ENCODE data around the gene TGIF2. TPM values are rescaled to one million over a fixed set of nuclear protein-coding genes. Genes with fewer than 3 reads are reported as not detected.

TGIF2 gene
- total RNA-seq, 4 donors from 2014 or later: 1.4 to 3.9 (median 1.4) TPM

- intact Hi-C loops (cut with DNase I; ENCODE audit: low total_unique reads): no loop called here
- Histone ChIP-seq H3K4me1 (peaks cover 4 to 7% of the 10 kb centered on the region in 2 donors), H3K36me3 (no peaks in the 10 kb centered on the region), H3K4me3 (no peak overlapping the region), H3K9me3 (no peaks in the 10 kb centered on the region), H3K27me3 (peaks cover 0 to 6% (median 4%) of the 10 kb centered on the region in 3 donors), H3K27ac (peak overlapping the region; percentile 40 to 73 (median 59))
- ATAC-seq (peak in 1 of 2 donors; percentile 5), DNase-seq (no peak)
- TF ChIP-seq POLR2A (IDR thresholded peaks at IDR 0.05) (no peak), CTCF (IDR thresholded peaks at IDR 0.05 in 4 of 5, conservative IDR thresholded peaks at IDR 0.05 in 1 of 5) (no peak)
- in situ Hi-C loops (cut with MboI; ENCODE audit: low sequenced_read_pairs in 4 of 4): no loop called here
Measured at GRCh38 chr20:36538026-36538722, 35.2 kb upstream of the TGIF2 start.

GRCh38 chr20:36540551-36541211 is 32.7 kb upstream of the TGIF2 start:
- intact Hi-C loops (cut with DNase I; ENCODE audit: low total_unique reads) (no loop called here), in situ Hi-C loops (cut with MboI; ENCODE audit: low sequenced_read_pairs in 4 of 4) (no loop called here)
- ATAC-seq (no peak), DNase-seq (no peak)
- H3K36me3 ChIP-seq: no peaks in the 10 kb centered on the region
- H3K4me1 ChIP-seq: peaks cover 9 to 14% of the 10 kb centered on the region in 2 donors
- H3K9me3 ChIP-seq: no peaks in the 10 kb centered on the region
- TF ChIP-seq CTCF (IDR thresholded peaks at IDR 0.05 in 4 of 5, conservative IDR thresholded peaks at IDR 0.05 in 1 of 5) (no peak), POLR2A (IDR thresholded peaks at IDR 0.05) (no peak)
- H3K27me3 ChIP-seq: peaks cover 0 to 6% (median 4%) of the 10 kb centered on the region in 3 donors
- peak overlapping the region; percentile 71 to 92 (median 88) for H3K27ac ChIP-seq
- H3K4me3 ChIP-seq: peak overlapping the region; percentile 50 to 70 (median 66)

- Histone ChIP-seq H3K36me3 (no peaks in the 10 kb centered on the region), H3K9me3 (no peaks in the 10 kb centered on the region), H3K27ac (peak within 1 kb of the TSS; percentile 71 to 92 (median 88)), H3K4me1 (peaks cover 9 to 14% of the 10 kb centered on the region in 2 donors), H3K27me3 (peaks cover 0 to 6% (median 4%) of the 10 kb centered on the region in 3 donors), H3K4me3 (peak within 1 kb of the TSS; percentile 50 to 70 (median 66))
- DNase-seq: peak; percentile 51 to 71
- TF ChIP-seq POLR2A (IDR thresholded peaks at IDR 0.05) (peak; percentile 45 to 59), CTCF (IDR thresholded peaks at IDR 0.05 in 4 of 5, conservative IDR thresholded peaks at IDR 0.05 in 1 of 5) (no peak)
- peak; percentile 27 to 54 for ATAC-seq
- in situ Hi-C loops (cut with MboI; ENCODE audit: low sequenced_read_pairs in 4 of 4) (no loop called here), intact Hi-C loops (cut with DNase I; ENCODE audit: low total_unique reads) (no loop called here)
Measured at GRCh38 chr20:36541227-36541767, 32.1 kb upstream of the TGIF2 start, which contains the start of gene MYL9. Gene MYL9, plus strand, starts transcription at chr20:36541519. Its CDS starts 3,366 bp downstream, at chr20:36544885.

DNA sequence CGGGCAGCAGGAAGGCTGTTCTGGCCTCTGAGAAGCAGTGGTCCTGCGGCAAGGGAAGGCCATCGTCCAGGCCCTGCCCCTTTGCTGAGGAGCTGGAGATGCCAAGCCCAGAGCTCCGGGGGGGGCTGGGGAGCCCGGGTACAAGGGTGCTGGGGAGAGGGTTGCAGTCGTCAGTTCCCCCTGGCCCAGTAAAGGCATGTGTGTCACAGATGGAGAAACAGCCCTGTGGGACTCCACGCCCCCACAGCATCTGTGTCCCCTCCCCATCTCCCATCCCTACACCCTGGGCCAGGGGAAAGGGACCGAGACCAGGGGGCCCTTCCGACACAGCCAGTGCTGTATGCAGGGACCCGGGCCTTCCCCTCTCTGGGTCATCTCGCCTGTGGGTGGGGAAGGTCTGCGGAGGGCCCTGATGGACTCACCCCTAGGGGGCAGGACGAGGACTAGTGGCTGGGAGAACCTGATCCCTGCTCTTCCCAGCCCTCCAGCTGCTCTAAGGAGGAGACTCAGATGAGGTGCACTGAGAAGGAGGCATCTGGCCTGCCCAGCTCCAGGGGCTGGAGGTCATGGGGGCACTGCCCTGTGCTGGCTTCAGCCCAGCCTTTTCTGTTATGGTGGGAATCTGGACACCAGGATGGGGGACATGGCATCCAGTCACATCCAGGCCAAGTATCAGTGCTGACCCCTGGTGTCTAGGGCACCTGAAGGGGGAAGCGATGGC is 31.5 kb upstream of the TGIF2 start:
- in situ Hi-C loops (cut with MboI; ENCODE audit: low sequenced_read_pairs in 4 of 4): no loop called here
- Histone ChIP-seq H3K27me3 (peaks cover 0 to 6% (median 4%) of the 10 kb centered on the region in 3 donors), H3K4me3 (peak overlapping the region; percentile 50 to 70 (median 66)), H3K36me3 (no peaks in the 10 kb centered on the region), H3K9me3 (no peaks in the 10 kb centered on the region), H3K4me1 (peaks cover 9 to 14% of the 10 kb centered on the region in 2 donors), H3K27ac (peak overlapping the region; percentile 71 to 92 (median 88))
- peak in 1 of 2 donors; percentile 28 for ATAC-seq
- intact Hi-C loops (cut with DNase I; ENCODE audit: low total_unique reads): loop anchor here (2.0 kb wide), 1 partner anchor 81 kb away; no protein-coding TSS in a partner anchor
- no peak for DNase-seq
- TF ChIP-seq POLR2A (IDR thresholded peaks at IDR 0.05) (peak in 1 of 2 donors; percentile 8), CTCF (IDR thresholded peaks at IDR 0.05 in 4 of 5, conservative IDR thresholded peaks at IDR 0.05 in 1 of 5) (peak; percentile 21 to 54 (median 43))
